Tibial nerve (tissue), 4 donors: Measurements from ENCODE around the gene COX20. TPM values are rescaled to one million over a fixed set of nuclear protein-coding genes. Genes with fewer than 3 reads are reported as not detected.

Experiments
- DNase-seq, 2 donors: peaks; one replicate each; pipeline ENCODE4 v3.0.0-alpha.2; 2019; ENCODE audit warnings: low spot score in 2 of 2
- H3K27ac ChIP-seq, 4 donors: fragments of 200-600 bp; sonication (generic) in 3 of 4; one replicate each; pipeline ENCODE4 v1.5.1; 2017 to 2019; ENCODE audit warnings: mild to moderate bottlenecking in 1 of 4
- H3K27me3 ChIP-seq, 2 donors: fragments of 200-600 bp; sonication (generic) in 1 of 2; one replicate each; pipeline versions ENCODE4 v1.5.1 to v1.6.0; 2017 to 2019
- H3K36me3 ChIP-seq, 3 donors: fragments of 200-600 bp; sonication (generic); one replicate each; pipeline ENCODE4 v1.5.1; 2018 to 2019
- H3K4me1 ChIP-seq, 4 donors: fragments of 200-600 bp; sonication (generic) in 3 of 4; one replicate each; pipeline ENCODE4 v1.5.1; 2017 to 2019
- H3K4me3 ChIP-seq, 4 donors: fragments of 200-600 bp; sonication (generic) in 3 of 4; one replicate each; pipeline ENCODE4 v1.5.1; 2017 to 2019; ENCODE audit warnings: mild to moderate bottlenecking in 1 of 4, moderate library complexity in 1 of 4
- H3K9me3 ChIP-seq, 4 donors: fragments of 200-600 bp; sonication (generic) in 3 of 4; one replicate each; pipeline ENCODE4 v1.5.1; 2017 to 2019
- EP300 ChIP-seq, 2 donors: sonication (generic); formaldehyde crosslinking; IDR thresholded peaks; one replicate each; pipeline ENCODE4 v1.6.1; 2017; ENCODE audit warnings: antibody characterized with exemption in 2 of 2, mild to moderate bottlenecking in 1 of 2
- POLR2A ChIP-seq, 2 donors: fragments of 450-650 bp; IDR thresholded peaks; one replicate each; pipeline ENCODE4 v1.6.1; 2017; ENCODE audit warnings: antibody characterized with exemption in 2 of 2, mild to moderate bottlenecking in 2 of 2, moderate library complexity in 2 of 2
- WGBS, 2 donors: methylation state at CpG; one replicate each; pipeline ENCODE4 v1.1.5; 2018; 5-methylcytosine and 5-hydroxymethylcytosine counted together
- total RNA-seq, 4 donors: library from RNA; depleted of rRNA; stranded (reverse); fragments of >200 nt; gene quantifications; one replicate each; pipeline ENCODE4 v1.1.0, GENCODE V29; 2016
- TF ChIP-seq, protein P1 (sequence below), 5 experiments: fragments of 200-600 bp in 3 of 5; fragments of 450-650 bp in 2 of 5; sonication (generic) in 3 of 5; IDR thresholded peaks; one replicate each; pipeline ENCODE4 v1.5.1; 2016 to 2019; ENCODE audit warnings: antibody characterized with exemption in 5 of 5, mild to moderate bottlenecking in 3 of 5, moderate library complexity in 2 of 5

Gene COX20
- total RNA-seq, 4 donors from 2014 or later = 20.2 to 44.4 (median 39.5) TPM

DNA sequence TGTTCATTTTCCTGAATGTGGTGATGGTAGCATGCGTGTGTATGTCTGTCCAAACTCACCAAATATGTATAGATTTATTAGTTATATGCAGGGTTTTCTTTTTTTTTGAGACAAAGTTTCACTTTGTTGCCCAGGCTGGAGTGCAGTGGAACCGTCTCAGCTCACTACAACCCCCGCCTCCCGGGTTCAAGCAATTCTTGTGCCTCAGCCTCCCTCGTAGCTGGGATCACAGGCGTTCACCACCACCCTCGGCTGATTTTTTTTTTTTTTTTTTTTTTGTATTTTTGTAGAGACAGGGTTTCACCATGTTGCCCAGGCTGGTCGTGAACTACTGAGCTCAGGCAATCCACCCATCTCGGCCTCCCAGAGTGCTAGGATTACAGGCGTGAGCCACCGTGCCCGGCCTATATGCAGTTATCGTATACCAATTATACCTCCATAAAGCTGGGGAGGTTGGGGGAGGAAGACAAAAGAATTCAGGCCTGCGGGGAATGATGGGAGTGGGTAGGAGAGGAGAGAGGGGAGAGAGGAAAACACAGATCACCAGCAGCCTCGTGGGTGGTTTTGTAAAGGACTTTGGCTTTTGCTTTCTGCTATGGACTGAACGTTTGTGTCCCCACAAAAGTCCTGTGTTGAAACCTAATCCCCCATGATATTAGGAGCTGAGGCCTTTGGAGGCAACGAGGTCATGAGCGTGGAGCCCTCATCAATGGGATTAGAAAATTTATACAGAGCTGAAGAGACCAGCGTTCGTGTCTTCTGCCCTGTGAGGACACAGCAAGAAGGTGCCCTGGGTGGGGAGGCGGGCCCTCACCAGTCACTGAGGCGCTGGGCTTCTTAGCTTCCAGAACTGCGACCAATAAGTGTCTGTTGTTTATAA lies 33.3 kb downstream of the COX20 start:
- Histone ChIP-seq H3K27me3 (no peaks in the 10 kb centered on the region), H3K27ac (no peak overlapping the region), H3K36me3 (peaks cover 0 to 1% (median 0%) of the 10 kb centered on the region in 3 donors), H3K9me3 (no peaks in the 10 kb centered on the region), H3K4me3 (no peak overlapping the region), H3K4me1 (peaks cover 0 to 11% (median 5%) of the 10 kb centered on the region in 4 donors)
- WGBS, 2 donors = 84 to 88% methylated on average over 23 of the region's 23 CpGs
- TF ChIP-seq, protein P1, sequence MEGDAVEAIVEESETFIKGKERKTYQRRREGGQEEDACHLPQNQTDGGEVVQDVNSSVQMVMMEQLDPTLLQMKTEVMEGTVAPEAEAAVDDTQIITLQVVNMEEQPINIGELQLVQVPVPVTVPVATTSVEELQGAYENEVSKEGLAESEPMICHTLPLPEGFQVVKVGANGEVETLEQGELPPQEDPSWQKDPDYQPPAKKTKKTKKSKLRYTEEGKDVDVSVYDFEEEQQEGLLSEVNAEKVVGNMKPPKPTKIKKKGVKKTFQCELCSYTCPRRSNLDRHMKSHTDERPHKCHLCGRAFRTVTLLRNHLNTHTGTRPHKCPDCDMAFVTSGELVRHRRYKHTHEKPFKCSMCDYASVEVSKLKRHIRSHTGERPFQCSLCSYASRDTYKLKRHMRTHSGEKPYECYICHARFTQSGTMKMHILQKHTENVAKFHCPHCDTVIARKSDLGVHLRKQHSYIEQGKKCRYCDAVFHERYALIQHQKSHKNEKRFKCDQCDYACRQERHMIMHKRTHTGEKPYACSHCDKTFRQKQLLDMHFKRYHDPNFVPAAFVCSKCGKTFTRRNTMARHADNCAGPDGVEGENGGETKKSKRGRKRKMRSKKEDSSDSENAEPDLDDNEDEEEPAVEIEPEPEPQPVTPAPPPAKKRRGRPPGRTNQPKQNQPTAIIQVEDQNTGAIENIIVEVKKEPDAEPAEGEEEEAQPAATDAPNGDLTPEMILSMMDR (IDR thresholded peaks at IDR 0.05) = no peak
- TF ChIP-seq EP300 (IDR thresholded peaks at IDR 0.05) = no peak
- TF ChIP-seq POLR2A (IDR thresholded peaks at IDR 0.05) = no peak
- no peak for DNase-seq

DNA sequence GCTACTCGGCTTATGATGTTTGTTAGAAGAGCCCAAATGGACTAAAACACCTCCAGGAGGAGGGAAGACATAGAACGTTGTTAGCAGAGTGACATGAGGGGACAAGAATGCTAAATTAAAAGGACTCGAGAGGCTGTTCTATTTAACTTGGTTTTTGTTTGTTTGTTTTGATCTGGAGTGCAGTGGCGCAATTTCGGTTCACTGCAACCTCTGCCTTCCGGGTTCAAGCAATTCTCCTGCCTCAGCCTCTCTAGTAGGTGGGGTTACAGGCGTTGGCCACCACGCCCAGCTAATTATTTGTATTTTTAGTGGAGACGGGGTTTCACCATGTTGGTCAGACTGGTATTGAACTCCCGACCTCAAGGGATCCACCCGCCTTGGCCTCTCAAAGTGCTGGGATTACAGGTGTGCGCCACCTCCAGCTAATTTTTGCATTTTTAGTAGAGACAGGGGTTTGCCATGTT lies 33.9 kb downstream of the COX20 start:
- Histone ChIP-seq H3K4me3 (no peak overlapping the region), H3K9me3 (no peaks in the 10 kb centered on the region), H3K36me3 (no peaks in the 10 kb centered on the region)

DNA sequence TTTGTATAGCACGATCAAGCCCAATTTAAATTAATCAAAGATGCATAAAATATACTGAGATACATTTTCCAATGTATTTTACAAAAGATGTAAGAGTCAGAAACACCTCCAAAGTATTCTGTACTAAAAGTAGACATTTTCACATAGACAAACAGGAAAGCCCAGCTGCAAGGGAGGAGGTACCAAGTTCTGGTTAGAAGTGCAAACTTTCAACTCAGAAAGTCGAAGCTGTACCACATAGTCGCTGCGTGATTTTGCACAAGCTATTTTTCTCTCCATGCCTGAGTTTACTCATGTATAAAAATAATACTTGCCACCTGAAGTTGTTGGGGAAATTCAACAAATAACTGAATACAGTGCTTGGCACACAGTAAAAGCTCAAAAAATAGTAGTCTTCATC lies 34.5 kb downstream of the COX20 start:
- Histone ChIP-seq H3K27ac (no peak overlapping the region), H3K27me3 (no peaks in the 10 kb centered on the region), H3K36me3 (no peaks in the 10 kb centered on the region), H3K9me3 (no peaks in the 10 kb centered on the region), H3K4me1 (peaks cover 0 to 11% (median 5%) of the 10 kb centered on the region in 4 donors), H3K4me3 (no peak overlapping the region)
- 91 to 95% methylated on average over 4 of the region's 4 CpGs for WGBS, 2 donors
- TF ChIP-seq EP300 (IDR thresholded peaks at IDR 0.05) = no peak
- TF ChIP-seq, protein P1 (IDR thresholded peaks at IDR 0.05) = no peak
- no peak for TF ChIP-seq POLR2A (IDR thresholded peaks at IDR 0.05)
- no peak for DNase-seq

More for the DNA sequence above, 33.9 kb downstream of the COX20 start:
- Histone ChIP-seq H3K27ac (no peak overlapping the region), H3K4me1 (peaks cover 0 to 11% (median 5%) of the 10 kb centered on the region in 4 donors), H3K27me3 (no peaks in the 10 kb centered on the region)
- TF ChIP-seq POLR2A (IDR thresholded peaks at IDR 0.05) (no peak), EP300 (IDR thresholded peaks at IDR 0.05) (no peak)
- TF ChIP-seq, protein P1 (IDR thresholded peaks at IDR 0.05) = no peak
- WGBS, 2 donors = 90 to 92% methylated on average over 12 of the region's 12 CpGs
- no peak for DNase-seq

DNA sequence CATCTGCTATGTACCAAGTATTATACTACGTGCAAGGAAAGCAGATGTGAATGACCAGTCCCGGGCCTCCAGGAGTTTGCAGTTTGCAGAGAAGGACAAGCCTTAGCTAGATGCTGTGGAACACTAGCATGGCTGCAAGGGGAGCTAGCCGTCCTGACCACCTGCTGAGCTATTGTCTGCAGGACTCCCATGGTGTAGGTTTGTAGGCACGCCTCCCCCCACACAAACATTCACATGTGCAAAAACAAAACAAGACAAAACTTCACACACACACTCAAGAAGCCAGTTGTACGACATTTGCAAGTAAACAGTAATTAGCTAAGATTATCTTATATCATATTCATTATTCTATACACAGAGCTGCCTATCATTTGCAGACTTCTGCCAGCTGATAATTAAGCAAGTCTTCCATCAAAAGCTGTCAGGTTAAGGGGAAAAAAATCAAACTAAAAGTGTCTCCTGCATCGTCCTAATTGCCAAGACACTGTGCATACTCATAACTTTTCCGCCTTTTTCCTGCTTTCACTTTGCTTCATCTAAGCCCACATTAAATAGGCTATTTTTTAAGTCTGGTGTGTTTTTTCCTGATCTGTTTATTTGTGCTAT lies 39.6 kb downstream of the COX20 start:
- no peaks in the 10 kb centered on the region for H3K27me3 ChIP-seq
- WGBS, 2 donors = 68 to 75% methylated on average over 7 of the region's 7 CpGs
- TF ChIP-seq, protein P1 (IDR thresholded peaks at IDR 0.05) = no peak
- no peak for TF ChIP-seq POLR2A (IDR thresholded peaks at IDR 0.05)
- no peak for TF ChIP-seq EP300 (IDR thresholded peaks at IDR 0.05)
- no peaks in the 10 kb centered on the region for H3K36me3 ChIP-seq
- H3K27ac ChIP-seq = no peak overlapping the region
- DNase-seq = no peak
- H3K9me3 ChIP-seq = no peaks in the 10 kb centered on the region
- no peaks in the 10 kb centered on the region for H3K4me1 ChIP-seq
- no peak overlapping the region for H3K4me3 ChIP-seq
